Panc1 (cell line): Measurements from ENCODE around the gene MCF2L. TPM values are rescaled to one million over a fixed set of nuclear protein-coding genes. Genes with fewer than 3 reads are reported as not detected.

Experiments
- ATAC-seq: fragments of 200-7000 bp; cut with Tn5 transposase; 2 replicates; pipeline ENCODE4 v1.9.1; 2020; ENCODE audit warnings: mild to moderate bottlenecking, moderate library complexity
- BruUV-seq: library from RNA; stranded (reverse); fragments of 400-500 nt; replicated peaks from 2 replicates; lab custom pipeline; 2021; lab: Mats Ljungman, UMichigan
- CTCF ChIA-PET: fragments of 300-600 bp; sonication (Branson Sonifier 250); formaldehyde crosslinking; loops from one replicate; lab custom pipeline; 2022; ENCODE audit warnings: antibody characterized with exemption; lab: Charles Lee
- POLR2A ChIA-PET: fragments of 300-600 bp; sonication (Branson Sonifier 250); formaldehyde crosslinking; loops from one replicate; lab custom pipeline; 2022; ENCODE audit warnings: antibody characterized with exemption; lab: Charles Lee
- DNase-seq: peaks from one replicate; pipeline ENCODE4 v3.0.0-alpha.2; 2010; ENCODE audit warnings: low read depth, low spot score
- H3K27ac ChIP-seq: 2 replicates; pipeline ENCODE4 v1.5.1; 2011; ENCODE audit warnings: mild to moderate bottlenecking, low read length, inconsistent platforms
- H3K27me3 ChIP-seq: fragments of 200-500 bp; sonication (Bioruptor generic); 2 replicates; pipeline ENCODE4 v1.6.0; 2014; ENCODE audit warnings: low read length, inconsistent platforms; ENCODE audit not compliant: control insufficient read depth, insufficient read depth
- H3K36me3 ChIP-seq: fragments of 200-500 bp; sonication (Bioruptor generic); 2 replicates; pipeline ENCODE4 v1.5.1; 2014; ENCODE audit warnings: inconsistent platforms, mild to moderate bottlenecking, low read length, moderate library complexity; ENCODE audit not compliant: control insufficient read depth, insufficient read depth
- H3K4me1 ChIP-seq: 2 replicates; pipeline ENCODE4 v1.5.1; 2011; ENCODE audit warnings: inconsistent platforms, mild to moderate bottlenecking, low read length, moderate library complexity; ENCODE audit not compliant: control insufficient read depth, insufficient read depth
- H3K4me3 ChIP-seq, 2 experiments: 2 replicates each; pipeline ENCODE4 v1.5.1; 2011 to 2012; ENCODE audit warnings: low read depth in 2 of 2, low read length in 2 of 2, mild to moderate bottlenecking in 2 of 2, inconsistent platforms in 1 of 2, moderate library complexity in 1 of 2
- H3K9me3 ChIP-seq: fragments of 200-500 bp; sonication (Bioruptor generic); 2 replicates; pipeline ENCODE4 v1.5.1; 2014; ENCODE audit warnings: low read depth, mild to moderate bottlenecking, inconsistent platforms, low read length, moderate library complexity; ENCODE audit not compliant: control insufficient read depth, insufficient read depth
- CTCF ChIP-seq: fragments of 450-650 bp; IDR thresholded peaks from 2 replicates; pipeline ENCODE4 v1.5.1; 2017; ENCODE audit warnings: mild to moderate bottlenecking
- POLR2AphosphoS5 ChIP-seq: IDR thresholded peaks from 2 replicates; pipeline ENCODE4 v1.6.1; 2012; ENCODE audit warnings: mild to moderate bottlenecking, low read depth, low read length, moderate library complexity
- REST ChIP-seq, 2 experiments: IDR thresholded peaks; 2 replicates each; pipeline ENCODE4 v1.6.1; 2011 to 2012; ENCODE audit warnings: low read depth in 2 of 2, control low read depth in 1 of 2, low read length in 1 of 2, mild to moderate bottlenecking in 1 of 2, moderate library complexity in 1 of 2; ENCODE audit not compliant: insufficient read depth in 1 of 2
- SIN3A ChIP-seq: IDR thresholded peaks from 2 replicates; pipeline ENCODE4 v1.6.1; 2012; ENCODE audit warnings: low read depth, mild to moderate bottlenecking, low read length, moderate library complexity, borderline replicate concordance; ENCODE audit not compliant: insufficient read depth
- TCF7L2 ChIP-seq: IDR thresholded peaks from 2 replicates; pipeline ENCODE4 v1.6.1; 2011; ENCODE audit warnings: mild to moderate bottlenecking, low read depth, low read length, inconsistent platforms
- in situ Hi-C: cut with HindIII; loops from 2 replicates; pipeline ENCODE4 v1.10.0; 2016; ENCODE audit warnings: low sequenced_read_pairs, low pct_unique_long_range_greater_than_20kb
- intact Hi-C: fragments of 100-400 bp; cut with micrococcal nuclease; formaldehyde crosslinking; loops from one replicate; pipeline ENCODE4 v1.10.0; 2022; ENCODE audit not compliant: unreplicated experiment
- total RNA-seq: library from RNA; stranded (reverse); gene quantifications from one replicate; pipeline ENCODE4 v1.2.1, GENCODE V29; 2021; ENCODE audit not compliant: unreplicated experiment

Gene MCF2L
- total RNA-seq, 1 experiment from 2014 or later = 0.57 TPM

- ChIA-PET CTCF (no interaction called here), POLR2A (no interaction called here)
- Histone ChIP-seq H3K4me1 (no peaks in the 10 kb centered on the region), H3K27me3 (no peaks in the 10 kb centered on the region), H3K9me3 (no peaks in the 10 kb centered on the region), H3K4me3 (no peak overlapping the region), H3K27ac (no peak overlapping the region), H3K36me3 (no peaks in the 10 kb centered on the region)
- intact Hi-C loops = no loop called here
- ATAC-seq = no peak
- TF ChIP-seq REST (IDR thresholded peaks at IDR 0.05; ENCODE audit: insufficient read depth in 1 of 2, low read depth in 2 of 2, low read length in 1 of 2) (no peak), CTCF (no peak), TCF7L2 (no peak), SIN3A (no peak), POLR2AphosphoS5 (no peak)
- BruUV-seq = no TSS peak
- no peak for DNase-seq
- in situ Hi-C loops = no loop called here
These were observed 13.4 kb downstream of the MCF2L start for GRCh38 chr13:112982281-112983041.

GRCh38 chr13:112983042-112983305 is 14.0 kb downstream of the MCF2L start:
- intact Hi-C loops (no loop called here), in situ Hi-C loops (no loop called here)
- Histone ChIP-seq H3K4me3 (no peak overlapping the region), H3K36me3 (no peaks in the 10 kb centered on the region), H3K27ac (no peak overlapping the region), H3K9me3 (no peaks in the 10 kb centered on the region), H3K4me1 (no peaks in the 10 kb centered on the region), H3K27me3 (no peaks in the 10 kb centered on the region)
- DNase-seq (no peak), ATAC-seq (no peak)
- BruUV-seq = no TSS peak
- CTCF ChIA-PET = no interaction called here
- POLR2A ChIA-PET = no interaction called here
- TF ChIP-seq TCF7L2 (no peak), POLR2AphosphoS5 (no peak), REST (IDR thresholded peaks at IDR 0.05; ENCODE audit: insufficient read depth in 1 of 2, low read depth in 2 of 2, low read length in 1 of 2) (no peak), SIN3A (no peak), CTCF (no peak)
